ENCODE results near the gene NUDT16L1.

Gene NUDT16L1

GRCh38 chr16:4700997-4701743, 7.8 kb downstream of the NUDT16L1 start:
- H3K4me3 ChIP-seq (replicated peaks; ENCODE audit: low read depth, low read length), result no peak overlapping the region
- no peak for DNase-seq (ENCODE audit: extremely low read depth, low read depth)
- TF ChIP-seq, protein P1, sequence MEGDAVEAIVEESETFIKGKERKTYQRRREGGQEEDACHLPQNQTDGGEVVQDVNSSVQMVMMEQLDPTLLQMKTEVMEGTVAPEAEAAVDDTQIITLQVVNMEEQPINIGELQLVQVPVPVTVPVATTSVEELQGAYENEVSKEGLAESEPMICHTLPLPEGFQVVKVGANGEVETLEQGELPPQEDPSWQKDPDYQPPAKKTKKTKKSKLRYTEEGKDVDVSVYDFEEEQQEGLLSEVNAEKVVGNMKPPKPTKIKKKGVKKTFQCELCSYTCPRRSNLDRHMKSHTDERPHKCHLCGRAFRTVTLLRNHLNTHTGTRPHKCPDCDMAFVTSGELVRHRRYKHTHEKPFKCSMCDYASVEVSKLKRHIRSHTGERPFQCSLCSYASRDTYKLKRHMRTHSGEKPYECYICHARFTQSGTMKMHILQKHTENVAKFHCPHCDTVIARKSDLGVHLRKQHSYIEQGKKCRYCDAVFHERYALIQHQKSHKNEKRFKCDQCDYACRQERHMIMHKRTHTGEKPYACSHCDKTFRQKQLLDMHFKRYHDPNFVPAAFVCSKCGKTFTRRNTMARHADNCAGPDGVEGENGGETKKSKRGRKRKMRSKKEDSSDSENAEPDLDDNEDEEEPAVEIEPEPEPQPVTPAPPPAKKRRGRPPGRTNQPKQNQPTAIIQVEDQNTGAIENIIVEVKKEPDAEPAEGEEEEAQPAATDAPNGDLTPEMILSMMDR (IDR thresholded peaks at IDR 0.05; ENCODE audit: low read depth, low read length, missing control alignments), result no peak

GRCh38 chr16:4701791-4702465, 8.6 kb downstream of the NUDT16L1 start:
- no peak overlapping the region for H3K4me3 ChIP-seq (replicated peaks; ENCODE audit: low read depth, low read length)
- DNase-seq (ENCODE audit: extremely low read depth, low read depth), result no peak
- TF ChIP-seq, protein P1 (IDR thresholded peaks at IDR 0.05; ENCODE audit: low read depth, low read length, missing control alignments), result no peak

GRCh38 chr16:4702466-4702808, 9.1 kb downstream of the NUDT16L1 start:
- no peak for DNase-seq (ENCODE audit: extremely low read depth, low read depth)
- TF ChIP-seq, protein P1 (IDR thresholded peaks at IDR 0.05; ENCODE audit: low read depth, low read length, missing control alignments), result no peak
- no peak overlapping the region for H3K4me3 ChIP-seq (replicated peaks; ENCODE audit: low read depth, low read length)

- H3K4me3 ChIP-seq (replicated peaks; ENCODE audit: low read depth, low read length), result no peak overlapping the region
- TF ChIP-seq, protein P1 (IDR thresholded peaks at IDR 0.05; ENCODE audit: low read depth, low read length, missing control alignments), result no peak
- DNase-seq (ENCODE audit: extremely low read depth, low read depth), result no peak
These were observed 10.5 kb downstream of the NUDT16L1 start for GRCh38 chr16:4703906-4704305.

DNA sequence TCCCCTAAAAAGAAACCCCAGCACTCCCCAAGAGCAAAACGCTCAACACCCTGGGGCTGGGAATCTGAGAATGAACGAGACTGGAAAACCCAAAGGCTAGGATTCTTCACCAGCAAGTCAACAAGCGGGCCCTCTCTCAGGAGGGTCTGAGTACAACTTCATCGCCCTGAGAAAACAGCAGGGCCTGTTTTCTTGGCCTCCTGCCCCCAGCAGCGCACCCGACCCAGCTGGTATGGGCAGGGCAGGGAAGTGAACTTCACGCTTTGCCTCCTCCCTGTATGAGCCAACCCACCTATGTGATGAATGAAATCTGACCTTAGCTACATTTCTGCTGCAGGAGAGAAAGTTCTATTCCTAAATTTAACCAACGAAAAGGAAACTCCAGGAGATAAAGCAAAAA, 11.1 kb downstream of the NUDT16L1 start:
- TF ChIP-seq, protein P1 (IDR thresholded peaks at IDR 0.05; ENCODE audit: low read depth, low read length, missing control alignments), result no peak
- DNase-seq (ENCODE audit: extremely low read depth, low read depth), result no peak
- H3K4me3 ChIP-seq (replicated peaks; ENCODE audit: low read depth, low read length), result no peak overlapping the region

GRCh38 chr16:4704913-4705312, 11.6 kb downstream of the NUDT16L1 start:
- TF ChIP-seq, protein P1 (IDR thresholded peaks at IDR 0.05; ENCODE audit: low read depth, low read length, missing control alignments), result no peak
- H3K4me3 ChIP-seq (replicated peaks; ENCODE audit: low read depth, low read length), result no peak overlapping the region
- DNase-seq (ENCODE audit: extremely low read depth, low read depth), result no peak

All from HFF-Myc (cell line).